Tibial nerve (tissue), 4 donors: Measurements from ENCODE around the gene GSTK1. TPM values are rescaled to one million over a fixed set of nuclear protein-coding genes. Genes with fewer than 3 reads are reported as not detected.
"Not testable (repeated sequence)": the region's sequence is repeated elsewhere in the genome, so short reads cannot be mapped to it uniquely, and the experiment has no call there.

Experiments used
- DNase-seq, 2 donors: peaks; one replicate each; pipeline ENCODE4 v3.0.0-alpha.2; 2019; ENCODE audit warnings: low spot score in 2 of 2
- H3K27ac ChIP-seq, 4 donors: fragments of 200-600 bp; sonication (generic) in 3 of 4; one replicate each; pipeline ENCODE4 v1.5.1; 2017 to 2019; ENCODE audit warnings: mild to moderate bottlenecking in 1 of 4
- H3K27me3 ChIP-seq, 2 donors: fragments of 200-600 bp; sonication (generic) in 1 of 2; one replicate each; pipeline versions ENCODE4 v1.5.1 to v1.6.0; 2017 to 2019
- H3K36me3 ChIP-seq, 3 donors: fragments of 200-600 bp; sonication (generic); one replicate each; pipeline ENCODE4 v1.5.1; 2018 to 2019
- H3K4me1 ChIP-seq, 4 donors: fragments of 200-600 bp; sonication (generic) in 3 of 4; one replicate each; pipeline ENCODE4 v1.5.1; 2017 to 2019
- H3K4me3 ChIP-seq, 4 donors: fragments of 200-600 bp; sonication (generic) in 3 of 4; one replicate each; pipeline ENCODE4 v1.5.1; 2017 to 2019; ENCODE audit warnings: mild to moderate bottlenecking in 1 of 4, moderate library complexity in 1 of 4
- H3K9me3 ChIP-seq, 4 donors: fragments of 200-600 bp; sonication (generic) in 3 of 4; one replicate each; pipeline ENCODE4 v1.5.1; 2017 to 2019
- CTCF ChIP-seq, 5 experiments: fragments of 200-600 bp in 3 of 5; fragments of 450-650 bp in 2 of 5; sonication (generic) in 3 of 5; IDR thresholded peaks; one replicate each; pipeline ENCODE4 v1.5.1; 2016 to 2019; ENCODE audit warnings: antibody characterized with exemption in 5 of 5, mild to moderate bottlenecking in 3 of 5, moderate library complexity in 2 of 5
- EP300 ChIP-seq, 2 donors: sonication (generic); formaldehyde crosslinking; IDR thresholded peaks; one replicate each; pipeline ENCODE4 v1.6.1; 2017; ENCODE audit warnings: antibody characterized with exemption in 2 of 2, mild to moderate bottlenecking in 1 of 2
- POLR2A ChIP-seq, 2 donors: fragments of 450-650 bp; IDR thresholded peaks; one replicate each; pipeline ENCODE4 v1.6.1; 2017; ENCODE audit warnings: antibody characterized with exemption in 2 of 2, mild to moderate bottlenecking in 2 of 2, moderate library complexity in 2 of 2
- WGBS, 2 donors: methylation state at CpG; one replicate each; pipeline ENCODE4 v1.1.5; 2018; 5-methylcytosine and 5-hydroxymethylcytosine counted together
- total RNA-seq, 4 donors: library from RNA; depleted of rRNA; stranded (reverse); fragments of >200 nt; gene quantifications; one replicate each; pipeline ENCODE4 v1.1.0, GENCODE V29; 2016

Gene GSTK1
- total RNA-seq, 4 donors from 2014 or later = 149 to 202 (median 161) TPM

- Histone ChIP-seq H3K4me3 (no peak overlapping the region), H3K27ac (no peak overlapping the region), H3K9me3 (no peaks in the 10 kb centered on the region), H3K27me3 (no peaks in the 10 kb centered on the region), H3K36me3 (no peaks in the 10 kb centered on the region), H3K4me1 (peaks cover 0 to 14% (median 9%) of the 10 kb centered on the region in 4 donors)
- DNase-seq = no peak
- TF ChIP-seq POLR2A (IDR thresholded peaks at IDR 0.05) (no peak), CTCF (IDR thresholded peaks at IDR 0.05) (no peak), EP300 (IDR thresholded peaks at IDR 0.05) (no peak)
- WGBS, 2 donors = 87 to 91% methylated on average over 2 of the region's 2 CpGs
Measured at GRCh38 chr7:143259765-143260164, 3.5 kb upstream of the GSTK1 start.

GRCh38 chr7:143261901-143262300 lies 1.3 kb upstream of the GSTK1 start:
- 80 to 94% methylated on average over 1 of the region's 1 CpG for WGBS, 2 donors

GRCh38 chr7:143264196-143264568 lies 941 bp downstream of the GSTK1 start:
- DNase-seq, H3K27me3 ChIP-seq, H3K9me3 ChIP-seq: not testable (repeated sequence)
- H3K27ac ChIP-seq = peak overlapping the region in 3 of 4 donors; percentile 83 to 94 (median 94)
- H3K4me3 ChIP-seq = peak overlapping the region; percentile 59 to 91 (median 76)
- 41 to 48% methylated on average over 15 of the region's 15 CpGs for WGBS, 2 donors
- peaks cover 0 to 39% (median 18%) of the 10 kb centered on the region in 4 donors for H3K4me1 ChIP-seq
- peaks cover 0 to 25% (median 0%) of the 10 kb centered on the region in 3 donors for H3K36me3 ChIP-seq

More at GRCh38 chr7:143261901-143262300, 1.3 kb upstream of the GSTK1 start:
- no peak for DNase-seq
- no peaks in the 10 kb centered on the region for H3K9me3 ChIP-seq
- no peak overlapping the region for H3K27ac ChIP-seq
- H3K4me3 ChIP-seq = no peak overlapping the region
- TF ChIP-seq EP300 (IDR thresholded peaks at IDR 0.05) (no peak), CTCF (IDR thresholded peaks at IDR 0.05) (no peak), POLR2A (IDR thresholded peaks at IDR 0.05) (no peak)
- peaks cover 0 to 2% (median 0%) of the 10 kb centered on the region in 3 donors for H3K36me3 ChIP-seq
- H3K4me1 ChIP-seq = peaks cover 0 to 29% (median 18%) of the 10 kb centered on the region in 4 donors
- H3K27me3 ChIP-seq = no peaks in the 10 kb centered on the region

GRCh38 chr7:143265017-143265693 lies 1.9 kb downstream of the GSTK1 start:
- no peak for DNase-seq
- Histone ChIP-seq H3K9me3 (no peaks in the 10 kb centered on the region), H3K27ac (peak overlapping the region in 2 of 4 donors; percentile 94), H3K27me3 (no peaks in the 10 kb centered on the region), H3K4me3 (peak overlapping the region in 3 of 4 donors; percentile 59 to 91 (median 90)), H3K36me3 (peaks cover 0 to 35% (median 0%) of the 10 kb centered on the region in 3 donors), H3K4me1 (peaks cover 0 to 39% (median 18%) of the 10 kb centered on the region in 4 donors)
- TF ChIP-seq CTCF (IDR thresholded peaks at IDR 0.05) = no peak
- TF ChIP-seq POLR2A (IDR thresholded peaks at IDR 0.05) = no peak
- no peak for TF ChIP-seq EP300 (IDR thresholded peaks at IDR 0.05)
- WGBS, 2 donors = 39 to 48% methylated on average over 15 of the region's 15 CpGs

- no peak for DNase-seq
- no peaks in the 10 kb centered on the region for H3K9me3 ChIP-seq
- peaks cover 0 to 30% (median 14%) of the 10 kb centered on the region in 4 donors for H3K4me1 ChIP-seq
- H3K27me3 ChIP-seq = no peaks in the 10 kb centered on the region
- no peak overlapping the region for H3K4me3 ChIP-seq
- H3K36me3 ChIP-seq = peaks cover 0 to 38% (median 2%) of the 10 kb centered on the region in 3 donors
- H3K27ac ChIP-seq = no peak overlapping the region
- TF ChIP-seq EP300 (IDR thresholded peaks at IDR 0.05) = no peak
- TF ChIP-seq POLR2A (IDR thresholded peaks at IDR 0.05) = no peak
- TF ChIP-seq CTCF (IDR thresholded peaks at IDR 0.05) = no peak
- WGBS, 2 donors = 66 to 76% methylated on average over 5 of the region's 5 CpGs
Measured at GRCh38 chr7:143269251-143269650, 6.0 kb downstream of the GSTK1 start.
